ENCODE measurements around the gene TM4SF5.

TM4SF5 gene

GRCh38 chr17:4806456-4806776 is 34.7 kb downstream of the TM4SF5 start:
- H3K36me3 ChIP-seq (ENCODE audit: control insufficient read depth, insufficient read depth, low read length) = no peaks in the 10 kb centered on the region
- peaks cover 5% of the 10 kb centered on the region for H3K4me1 ChIP-seq (ENCODE audit: control insufficient read depth, insufficient read depth, low read length)
- 3 to 5% methylated on average over 15 to 16 of the region's 16 CpGs for WGBS, 2 experiments
- H3K9me3 ChIP-seq (ENCODE audit: control insufficient read depth, low read length) = no peaks in the 10 kb centered on the region
- no peak overlapping the region for H3K27ac ChIP-seq (ENCODE audit: insufficient read depth, low read depth, low read length, poor library complexity, severe bottlenecking)
- no peaks in the 10 kb centered on the region for H3K27me3 ChIP-seq (ENCODE audit: control insufficient read depth, insufficient read depth, low read length, poor library complexity, severe bottlenecking)
- peak overlapping the region; percentile 71 for H3K4me3 ChIP-seq (ENCODE audit: insufficient read depth, low read depth, low read length)

- Histone ChIP-seq H3K27me3 (ENCODE audit: control insufficient read depth, insufficient read depth, low read length, poor library complexity, severe bottlenecking) (no peaks in the 10 kb centered on the region), H3K27ac (ENCODE audit: insufficient read depth, low read depth, low read length, poor library complexity, severe bottlenecking) (no peak within 1 kb of the TSS), H3K9me3 (ENCODE audit: control insufficient read depth, low read length) (no peaks in the 10 kb centered on the region), H3K4me3 (ENCODE audit: insufficient read depth, low read depth, low read length) (peak within 1 kb of the TSS; percentile 71), H3K4me1 (ENCODE audit: control insufficient read depth, insufficient read depth, low read length) (peaks cover 5% of the 10 kb centered on the region), H3K36me3 (ENCODE audit: control insufficient read depth, insufficient read depth, low read length) (no peaks in the 10 kb centered on the region)
- WGBS, 2 experiments = 0% methylated on average over 106 of the region's 106 CpGs
These were observed 35.3 kb downstream of the TM4SF5 start, which contains the start of gene PLD2 for GRCh38 chr17:4806777-4807604. Gene PLD2 (plus strand): TSS chr17:4807152. CDS start chr17:4807773, 621 bp downstream.

DNA sequence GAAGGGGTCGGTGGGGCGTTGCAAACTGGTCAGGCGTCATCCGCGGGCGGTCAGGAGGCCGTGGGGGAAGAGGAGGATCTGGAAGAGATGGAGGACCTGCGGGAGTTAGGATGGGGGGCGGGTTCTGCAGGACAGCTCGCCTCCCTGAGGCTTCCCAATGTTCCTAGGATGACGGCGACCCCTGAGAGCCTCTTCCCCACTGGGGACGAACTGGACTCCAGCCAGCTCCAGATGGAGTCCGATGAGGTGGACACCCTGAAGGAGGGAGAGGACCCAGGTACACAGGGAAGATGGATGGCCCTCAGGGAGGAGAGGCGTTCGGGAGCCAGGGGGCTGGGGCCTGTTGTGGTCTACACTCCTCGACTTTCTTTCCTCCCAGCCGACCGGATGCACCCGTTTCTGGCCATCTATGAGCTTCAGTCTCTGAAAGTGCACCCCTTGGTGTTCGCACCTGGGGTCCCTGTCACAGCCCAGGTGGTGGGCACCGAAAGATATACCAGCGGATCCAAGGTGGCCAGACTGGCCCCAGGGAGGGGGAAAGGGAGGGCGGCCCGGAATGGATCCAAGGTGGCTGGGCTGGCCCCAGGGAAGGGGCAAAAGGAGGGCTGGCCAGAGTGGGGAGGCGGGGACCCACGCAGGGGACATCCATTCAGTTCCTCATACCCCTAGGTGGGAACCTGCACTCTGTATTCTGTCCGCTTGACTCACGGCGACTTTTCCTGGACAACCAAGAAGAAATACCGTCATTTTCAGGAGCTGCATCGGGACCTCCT is 36.1 kb downstream of the TM4SF5 start:
- H3K4me3 ChIP-seq (ENCODE audit: insufficient read depth, low read depth, low read length) = peak overlapping the region; percentile 71
- WGBS, 2 experiments = 44 to 46% methylated on average over 32 of the region's 32 CpGs
- no peak overlapping the region for H3K27ac ChIP-seq (ENCODE audit: insufficient read depth, low read depth, low read length, poor library complexity, severe bottlenecking)
- no peaks in the 10 kb centered on the region for H3K36me3 ChIP-seq (ENCODE audit: control insufficient read depth, insufficient read depth, low read length)
- peaks cover 5% of the 10 kb centered on the region for H3K4me1 ChIP-seq (ENCODE audit: control insufficient read depth, insufficient read depth, low read length)
- H3K27me3 ChIP-seq (ENCODE audit: control insufficient read depth, insufficient read depth, low read length, poor library complexity, severe bottlenecking) = no peaks in the 10 kb centered on the region
- H3K9me3 ChIP-seq (ENCODE audit: control insufficient read depth, low read length) = no peaks in the 10 kb centered on the region

DNA sequence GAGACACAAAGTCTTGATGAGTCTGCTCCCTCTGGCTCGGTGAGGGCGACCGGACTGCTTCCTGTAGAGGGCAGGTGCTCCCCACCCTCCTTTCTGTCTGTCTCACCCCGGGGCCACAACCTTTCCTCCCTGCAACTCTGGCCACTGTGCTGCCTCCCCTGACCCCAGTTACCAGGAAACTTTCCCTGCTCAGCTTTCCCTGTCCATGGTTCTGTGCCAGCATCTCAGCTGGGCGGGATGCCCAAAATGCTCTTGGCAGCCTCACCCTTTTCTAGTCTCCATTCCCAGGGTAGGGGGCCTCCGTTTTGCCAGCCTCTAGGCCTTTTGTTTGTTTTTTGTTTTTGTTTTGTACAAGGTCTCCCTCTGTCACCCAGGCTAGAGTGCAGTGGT is 36.7 kb downstream of the TM4SF5 start:
- Histone ChIP-seq H3K27ac (ENCODE audit: insufficient read depth, low read depth, low read length, poor library complexity, severe bottlenecking) (no peak overlapping the region), H3K27me3 (ENCODE audit: control insufficient read depth, insufficient read depth, low read length, poor library complexity, severe bottlenecking) (no peaks in the 10 kb centered on the region), H3K4me3 (ENCODE audit: insufficient read depth, low read depth, low read length) (no peak overlapping the region), H3K36me3 (ENCODE audit: control insufficient read depth, insufficient read depth, low read length) (no peaks in the 10 kb centered on the region), H3K9me3 (ENCODE audit: control insufficient read depth, low read length) (no peaks in the 10 kb centered on the region), H3K4me1 (ENCODE audit: control insufficient read depth, insufficient read depth, low read length) (peaks cover 5% of the 10 kb centered on the region)
- WGBS, 2 experiments = 89 to 91% methylated on average over 6 of the region's 6 CpGs

- Histone ChIP-seq H3K9me3 (ENCODE audit: control insufficient read depth, low read length) (no peaks in the 10 kb centered on the region), H3K4me1 (ENCODE audit: control insufficient read depth, insufficient read depth, low read length) (peaks cover 5% of the 10 kb centered on the region), H3K27ac (ENCODE audit: insufficient read depth, low read depth, low read length, poor library complexity, severe bottlenecking) (no peak overlapping the region), H3K4me3 (ENCODE audit: insufficient read depth, low read depth, low read length) (no peak overlapping the region), H3K27me3 (ENCODE audit: control insufficient read depth, insufficient read depth, low read length, poor library complexity, severe bottlenecking) (no peaks in the 10 kb centered on the region), H3K36me3 (ENCODE audit: control insufficient read depth, insufficient read depth, low read length) (no peaks in the 10 kb centered on the region)
- 90 to 93% methylated on average over 13 of the region's 13 CpGs for WGBS, 2 experiments
These were observed 39.1 kb downstream of the TM4SF5 start for GRCh38 chr17:4810696-4811290.

DNA sequence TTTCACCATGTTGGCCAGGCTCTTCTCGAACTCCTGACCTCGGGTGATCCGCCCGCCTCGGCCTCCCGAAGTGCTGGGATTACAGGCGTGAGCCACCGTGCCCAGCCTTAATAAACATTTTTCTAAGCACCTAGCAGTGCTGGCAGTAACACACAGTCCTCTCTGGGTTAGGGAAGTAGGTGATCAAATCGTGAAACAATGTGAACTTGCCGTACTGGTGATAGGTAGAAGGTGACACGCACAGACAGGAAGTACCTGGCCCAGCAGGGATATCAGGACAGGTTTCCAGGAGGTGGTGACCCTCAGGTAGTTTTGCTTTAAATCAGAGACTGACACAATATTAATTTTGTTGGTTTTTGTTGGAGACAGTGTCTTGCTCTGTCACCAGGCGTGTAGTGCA is 39.8 kb downstream of the TM4SF5 start:
- Histone ChIP-seq H3K4me3 (ENCODE audit: insufficient read depth, low read depth, low read length) (no peak overlapping the region), H3K9me3 (ENCODE audit: control insufficient read depth, low read length) (no peaks in the 10 kb centered on the region), H3K4me1 (ENCODE audit: control insufficient read depth, insufficient read depth, low read length) (peaks cover 5% of the 10 kb centered on the region), H3K36me3 (ENCODE audit: control insufficient read depth, insufficient read depth, low read length) (no peaks in the 10 kb centered on the region), H3K27me3 (ENCODE audit: control insufficient read depth, insufficient read depth, low read length, poor library complexity, severe bottlenecking) (no peaks in the 10 kb centered on the region), H3K27ac (ENCODE audit: insufficient read depth, low read depth, low read length, poor library complexity, severe bottlenecking) (no peak overlapping the region)
- WGBS, 2 experiments = 93 to 95% methylated on average over 12 of the region's 12 CpGs

- H3K36me3 ChIP-seq (ENCODE audit: control insufficient read depth, insufficient read depth, low read length) = no peaks in the 10 kb centered on the region
- H3K9me3 ChIP-seq (ENCODE audit: control insufficient read depth, low read length) = no peaks in the 10 kb centered on the region
- H3K4me1 ChIP-seq (ENCODE audit: control insufficient read depth, insufficient read depth, low read length) = peaks cover 5% of the 10 kb centered on the region
- 94 to 95% methylated on average over 7 of the region's 7 CpGs for WGBS, 2 experiments
- no peak overlapping the region for H3K4me3 ChIP-seq (ENCODE audit: insufficient read depth, low read depth, low read length)
- H3K27ac ChIP-seq (ENCODE audit: insufficient read depth, low read depth, low read length, poor library complexity, severe bottlenecking) = no peak overlapping the region
- H3K27me3 ChIP-seq (ENCODE audit: control insufficient read depth, insufficient read depth, low read length, poor library complexity, severe bottlenecking) = no peaks in the 10 kb centered on the region
These were observed 41.0 kb downstream of the TM4SF5 start for GRCh38 chr17:4812690-4813089.

GRCh38 chr17:4815043-4815675 is 43.5 kb downstream of the TM4SF5 start:
- H3K4me1 ChIP-seq (ENCODE audit: control insufficient read depth, insufficient read depth, low read length) = no peaks in the 10 kb centered on the region
- peaks cover 6% of the 10 kb centered on the region for H3K36me3 ChIP-seq (ENCODE audit: control insufficient read depth, insufficient read depth, low read length)
- WGBS, 2 experiments = 86 to 90% methylated on average over 7 of the region's 7 CpGs
- no peaks in the 10 kb centered on the region for H3K9me3 ChIP-seq (ENCODE audit: control insufficient read depth, low read length)
- no peak overlapping the region for H3K27ac ChIP-seq (ENCODE audit: insufficient read depth, low read depth, low read length, poor library complexity, severe bottlenecking)
- H3K4me3 ChIP-seq (ENCODE audit: insufficient read depth, low read depth, low read length) = no peak overlapping the region
- H3K27me3 ChIP-seq (ENCODE audit: control insufficient read depth, insufficient read depth, low read length, poor library complexity, severe bottlenecking) = no peaks in the 10 kb centered on the region

DNA sequence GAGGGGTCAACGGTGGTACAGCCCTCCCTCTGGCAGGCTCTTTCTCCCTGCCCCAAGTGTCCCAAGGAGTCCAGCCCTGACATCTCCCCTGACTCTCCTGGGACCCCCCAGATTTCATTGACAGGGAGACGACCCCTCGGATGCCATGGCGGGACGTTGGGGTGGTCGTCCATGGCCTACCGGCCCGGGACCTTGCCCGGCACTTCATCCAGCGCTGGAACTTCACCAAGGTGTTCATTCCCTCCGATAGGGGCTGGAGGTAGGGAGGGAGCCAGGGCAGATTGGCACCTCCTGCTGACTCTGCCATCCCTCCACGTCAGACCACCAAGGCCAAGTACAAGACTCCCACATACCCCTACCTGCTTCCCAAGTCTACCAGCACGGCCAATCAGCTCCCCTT is 45.1 kb downstream of the TM4SF5 start:
- Histone ChIP-seq H3K9me3 (ENCODE audit: control insufficient read depth, low read length) (no peaks in the 10 kb centered on the region), H3K36me3 (ENCODE audit: control insufficient read depth, insufficient read depth, low read length) (peaks cover 6% of the 10 kb centered on the region), H3K4me3 (ENCODE audit: insufficient read depth, low read depth, low read length) (no peak overlapping the region), H3K27me3 (ENCODE audit: control insufficient read depth, insufficient read depth, low read length, poor library complexity, severe bottlenecking) (no peaks in the 10 kb centered on the region), H3K27ac (ENCODE audit: insufficient read depth, low read depth, low read length, poor library complexity, severe bottlenecking) (no peak overlapping the region), H3K4me1 (ENCODE audit: control insufficient read depth, insufficient read depth, low read length) (no peaks in the 10 kb centered on the region)
- 93 to 94% methylated on average over 13 of the region's 13 CpGs for WGBS, 2 experiments

- H3K4me1 ChIP-seq (ENCODE audit: control insufficient read depth, insufficient read depth, low read length) = no peaks in the 10 kb centered on the region
- H3K9me3 ChIP-seq (ENCODE audit: control insufficient read depth, low read length) = no peaks in the 10 kb centered on the region
- 83 to 89% methylated on average over 12 of the region's 12 CpGs for WGBS, 2 experiments
- H3K36me3 ChIP-seq (ENCODE audit: control insufficient read depth, insufficient read depth, low read length) = peaks cover 9% of the 10 kb centered on the region
- H3K27ac ChIP-seq (ENCODE audit: insufficient read depth, low read depth, low read length, poor library complexity, severe bottlenecking) = no peak overlapping the region
- H3K27me3 ChIP-seq (ENCODE audit: control insufficient read depth, insufficient read depth, low read length, poor library complexity, severe bottlenecking) = no peaks in the 10 kb centered on the region
- H3K4me3 ChIP-seq (ENCODE audit: insufficient read depth, low read depth, low read length) = no peak overlapping the region
These were observed 46.6 kb downstream of the TM4SF5 start for GRCh38 chr17:4818276-4818675.

Data from ectodermal cell (in vitro differentiated cells).